Measurements from ENCODE around the gene PLEKHM3.
"Not testable (repeated sequence)": the region's sequence is repeated elsewhere in the genome, so short reads cannot be mapped to it uniquely, and the experiment has no call there.

Gene PLEKHM3

GRCh38 chr2:207952564-207953345 lies 72.6 kb downstream of the PLEKHM3 start:
- in situ Hi-C loops (cut with MboI; ENCODE audit: low sequenced_read_pairs) = no loop called here

- in situ Hi-C loops (cut with MboI; ENCODE audit: low sequenced_read_pairs) = no loop called here
These were observed 73.4 kb downstream of the PLEKHM3 start for GRCh38 chr2:207951734-207952470.

- in situ Hi-C loops (cut with MboI; ENCODE audit: low sequenced_read_pairs) = no loop called here
These were observed 74.6 kb downstream of the PLEKHM3 start for GRCh38 chr2:207950761-207951114.

GRCh38 chr2:207950063-207950760 lies 75.1 kb downstream of the PLEKHM3 start:
- in situ Hi-C loops (cut with MboI; ENCODE audit: low sequenced_read_pairs) = no loop called here

GRCh38 chr2:207949245-207949644 lies 76.1 kb downstream of the PLEKHM3 start:
- in situ Hi-C loops (cut with MboI; ENCODE audit: low sequenced_read_pairs) = not testable (repeated sequence)

- in situ Hi-C loops (cut with MboI; ENCODE audit: low sequenced_read_pairs) = no loop called here
These were observed 80.2 kb downstream of the PLEKHM3 start for GRCh38 chr2:207944979-207945600.

GRCh38 chr2:207944334-207944733 lies 81.0 kb downstream of the PLEKHM3 start:
- in situ Hi-C loops (cut with MboI; ENCODE audit: low sequenced_read_pairs) = no loop called here

GRCh38 chr2:207939342-207940108 lies 85.8 kb downstream of the PLEKHM3 start:
- in situ Hi-C loops (cut with MboI; ENCODE audit: low sequenced_read_pairs) = no loop called here

GRCh38 chr2:207938886-207939285 lies 86.4 kb downstream of the PLEKHM3 start:
- in situ Hi-C loops (cut with MboI; ENCODE audit: low sequenced_read_pairs) = no loop called here

- in situ Hi-C loops (cut with MboI; ENCODE audit: low sequenced_read_pairs) = no loop called here
These were observed 86.9 kb downstream of the PLEKHM3 start for GRCh38 chr2:207938415-207938814.

- in situ Hi-C loops (cut with MboI; ENCODE audit: low sequenced_read_pairs) = no loop called here
These were observed 87.5 kb downstream of the PLEKHM3 start for GRCh38 chr2:207937823-207938222.

- in situ Hi-C loops (cut with MboI; ENCODE audit: low sequenced_read_pairs) = no loop called here
These were observed 88.1 kb downstream of the PLEKHM3 start for GRCh38 chr2:207937253-207937652.

- in situ Hi-C loops (cut with MboI; ENCODE audit: low sequenced_read_pairs) = no loop called here
These were observed 88.9 kb downstream of the PLEKHM3 start for GRCh38 chr2:207936380-207936779.

GRCh38 chr2:207935991-207936370 lies 89.3 kb downstream of the PLEKHM3 start:
- in situ Hi-C loops (cut with MboI; ENCODE audit: low sequenced_read_pairs) = no loop called here

- in situ Hi-C loops (cut with MboI; ENCODE audit: low sequenced_read_pairs) = no loop called here
These were observed 90.0 kb downstream of the PLEKHM3 start for GRCh38 chr2:207935121-207935990.

GRCh38 chr2:207934720-207935119 lies 90.6 kb downstream of the PLEKHM3 start:
- in situ Hi-C loops (cut with MboI; ENCODE audit: low sequenced_read_pairs) = no loop called here

- in situ Hi-C loops (cut with MboI; ENCODE audit: low sequenced_read_pairs) = no loop called here
These were observed 91.8 kb downstream of the PLEKHM3 start for GRCh38 chr2:207933396-207934065.

- in situ Hi-C loops (cut with MboI; ENCODE audit: low sequenced_read_pairs) = no loop called here
These were observed 93.2 kb downstream of the PLEKHM3 start for GRCh38 chr2:207932106-207932505.

GRCh38 chr2:207930747-207931146 lies 94.6 kb downstream of the PLEKHM3 start:
- in situ Hi-C loops (cut with MboI; ENCODE audit: low sequenced_read_pairs) = no loop called here
